Measurements from ENCODE around the gene ZNF516.

DNA sequence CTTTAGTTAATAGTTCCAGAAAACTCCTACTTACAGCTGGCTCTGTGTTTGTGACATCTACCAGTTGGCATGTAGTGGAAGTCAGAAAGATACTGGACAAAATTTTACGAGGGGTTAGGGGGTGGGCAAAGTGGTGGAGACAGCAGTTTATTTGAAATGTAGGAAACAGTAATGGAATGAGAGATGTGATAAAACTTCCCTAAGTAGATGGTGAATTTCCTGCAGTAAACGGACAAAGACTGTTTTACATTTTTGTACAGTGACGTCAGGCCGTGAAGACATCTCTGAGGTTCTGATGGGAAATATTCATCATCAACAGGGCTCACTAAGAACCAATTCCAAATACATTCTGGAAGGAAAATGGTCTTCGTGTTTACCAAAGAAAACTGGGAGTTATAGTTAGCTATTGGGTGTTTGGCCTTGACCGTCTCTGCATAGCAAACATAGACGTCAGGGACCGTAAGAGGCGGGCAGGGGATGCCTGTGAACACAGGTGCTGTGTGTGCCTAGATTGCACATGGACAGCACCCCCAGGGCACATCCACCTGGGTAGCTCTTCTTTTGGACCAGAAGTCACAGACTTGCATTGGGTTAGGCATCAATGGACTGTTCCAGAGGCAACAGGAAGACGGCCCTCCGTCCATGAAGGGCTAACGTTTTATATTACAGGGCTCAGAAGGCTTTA lies 131.5 kb downstream of the ZNF516 start:
- TF ChIP-seq TP53 (CRISPR knock-in tag; conservative IDR thresholded peaks at IDR 0.05) (no peak), RBM22 (optimal IDR thresholded peaks at IDR 0.05; ENCODE audit: low read length) (no peak), ZNF530 (CRISPR knock-in tag; IDR thresholded peaks at IDR 0.05; ENCODE audit: low read depth) (no peak), EZH2 (conservative IDR thresholded peaks at IDR 0.05; ENCODE audit: low read depth, low read length) (no peak), SIX1 (CRISPR knock-in tag; IDR thresholded peaks at IDR 0.05; ENCODE audit: borderline replicate concordance) (no peak), STAG1 (CRISPR knock-in tag; IDR thresholded peaks at IDR 0.05) (no peak), KMT2A (CRISPR knock-in tag; IDR thresholded peaks at IDR 0.05) (no peak), POLR2AphosphoS5 (IDR thresholded peaks at IDR 0.05; ENCODE audit: low read depth, low read length) (no peak), ZNF253 (CRISPR knock-in tag; IDR thresholded peaks at IDR 0.05; ENCODE audit: borderline replicate concordance) (no peak), ZNF615 (CRISPR knock-in tag; IDR thresholded peaks at IDR 0.05; ENCODE audit: borderline replicate concordance) (no peak), ZFYVE20 (CRISPR knock-in tag; IDR thresholded peaks at IDR 0.05; ENCODE audit: borderline replicate concordance, low read depth) (no peak), ZSCAN20 (CRISPR knock-in tag; IDR thresholded peaks at IDR 0.05; ENCODE audit: borderline replicate concordance) (no peak), ZNF543 (CRISPR knock-in tag; IDR thresholded peaks at IDR 0.05) (no peak)
